ENCODE results near the gene AP4S1. TPM values are rescaled to one million over a fixed set of nuclear protein-coding genes. Genes with fewer than 3 reads are reported as not detected.
"Not testable (repeated sequence)": the region's sequence is repeated elsewhere in the genome, so short reads cannot be mapped to it uniquely, and the experiment has no call there.

Gene AP4S1
- total RNA-seq, 1 donor from 2014 or later = 4.2 TPM

GRCh38 chr14:31000629-31001338, 24.7 kb upstream of the AP4S1 start:
- Histone ChIP-seq H3K4me3 (no peak overlapping the region), H3K9me3 (peaks cover 0 to 21% of the 10 kb centered on the region in 2 donors), H3K27ac (no peak overlapping the region), H3K4me1 (peaks cover 0 to 5% of the 10 kb centered on the region in 2 donors), H3K36me3 (peaks cover 8 to 19% of the 10 kb centered on the region in 2 donors), H3K27me3 (no peaks in the 10 kb centered on the region)
- TF ChIP-seq CTCF (IDR thresholded peaks at IDR 0.05) = no peak
- DNase-seq (ENCODE audit: low spot score in 2 of 2) = no peak
- intact Hi-C loops (cut with DNase I) = no loop called here

DNA sequence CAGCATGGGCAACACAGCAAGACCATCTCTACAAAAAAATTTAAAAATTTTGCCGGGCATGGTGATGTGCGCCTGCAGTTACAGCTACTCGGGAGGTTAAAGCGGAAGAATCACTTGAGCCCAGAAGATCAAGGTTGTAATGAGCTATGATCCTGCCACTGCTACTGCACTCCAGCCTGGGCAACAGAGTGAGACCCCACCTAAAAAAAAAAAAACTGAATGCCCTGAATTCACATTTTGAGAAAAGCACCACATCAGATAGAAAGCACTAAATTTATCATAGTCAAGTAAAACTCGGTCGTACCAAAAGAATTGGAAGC, 24.1 kb upstream of the AP4S1 start:
- Histone ChIP-seq H3K4me3 (no peak overlapping the region), H3K36me3 (peaks cover 8 to 22% of the 10 kb centered on the region in 2 donors), H3K9me3 (peaks cover 0 to 21% of the 10 kb centered on the region in 2 donors), H3K27me3 (no peaks in the 10 kb centered on the region), H3K4me1 (peaks cover 0 to 2% of the 10 kb centered on the region in 2 donors), H3K27ac (no peak overlapping the region)
- TF ChIP-seq CTCF (IDR thresholded peaks at IDR 0.05) = no peak
- intact Hi-C loops (cut with DNase I) = no loop called here
- no peak for DNase-seq (ENCODE audit: low spot score in 2 of 2)

- Histone ChIP-seq H3K36me3 (peaks cover 8 to 19% of the 10 kb centered on the region in 2 donors), H3K27ac (no peak overlapping the region), H3K9me3 (peaks cover 0 to 15% of the 10 kb centered on the region in 2 donors), H3K4me1 (peaks cover 0 to 2% of the 10 kb centered on the region in 2 donors), H3K4me3 (no peak overlapping the region), H3K27me3 (no peaks in the 10 kb centered on the region)
- intact Hi-C loops (cut with DNase I) = no loop called here
- DNase-seq (ENCODE audit: low spot score in 2 of 2) = no peak
- TF ChIP-seq CTCF (IDR thresholded peaks at IDR 0.05) = no peak
Observed at GRCh38 chr14:31003284-31003683, 22.2 kb upstream of the AP4S1 start.

DNA sequence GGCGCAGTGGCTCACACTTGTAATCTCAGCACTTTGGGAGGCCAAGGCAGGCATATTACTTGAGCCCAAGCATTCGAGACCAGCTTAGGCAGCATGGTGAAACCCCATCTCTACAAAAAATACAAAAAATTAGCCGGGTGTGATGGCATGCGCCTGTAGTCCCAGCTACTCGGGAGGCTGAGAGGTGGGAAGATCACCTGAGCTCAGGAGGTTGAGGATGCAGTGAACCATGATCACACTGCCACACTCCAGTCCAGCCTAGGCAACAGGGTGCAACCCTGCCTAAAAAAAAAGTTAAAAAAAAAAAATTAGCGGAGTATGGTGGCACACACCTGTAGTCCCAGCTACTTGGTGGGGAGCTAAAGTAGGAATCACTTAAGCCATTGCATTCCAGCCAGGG, 21.4 kb upstream of the AP4S1 start:
- H3K9me3 ChIP-seq; H3K27me3 ChIP-seq; H3K4me1 ChIP-seq; DNase-seq (ENCODE audit: low spot score in 2 of 2); intact Hi-C loops (cut with DNase I); H3K27ac ChIP-seq; H3K4me3 ChIP-seq: not testable (repeated sequence)
- H3K36me3 ChIP-seq = peaks cover 6 to 16% of the 10 kb centered on the region in 2 donors

DNA sequence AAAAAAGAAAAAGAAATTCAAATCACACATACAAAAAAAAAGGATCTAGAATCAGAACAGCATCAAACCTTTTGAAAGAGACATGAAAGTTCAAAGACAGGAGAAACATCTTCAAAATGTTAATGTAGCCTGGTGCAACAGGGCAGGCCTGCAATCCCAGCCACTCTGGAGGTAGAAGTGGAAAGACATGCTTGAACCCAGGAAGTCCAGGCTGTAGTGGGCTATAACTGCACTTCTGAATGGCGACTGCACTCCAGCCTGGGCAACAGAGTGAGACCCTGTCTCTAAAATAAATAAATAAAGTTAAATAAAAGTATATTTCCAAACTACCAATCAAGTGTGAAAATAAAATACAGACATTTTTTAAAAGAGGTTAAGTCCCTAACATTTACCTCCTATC, 18.7 kb upstream of the AP4S1 start:
- peaks cover 4 to 23% of the 10 kb centered on the region in 2 donors for H3K36me3 ChIP-seq
- intact Hi-C loops (cut with DNase I) = no loop called here
- H3K4me3 ChIP-seq = no peak overlapping the region
- no peaks in the 10 kb centered on the region for H3K9me3 ChIP-seq
- no peaks in the 10 kb centered on the region for H3K27me3 ChIP-seq
- H3K27ac ChIP-seq = no peak overlapping the region
- no peak for TF ChIP-seq CTCF (IDR thresholded peaks at IDR 0.05)
- no peaks in the 10 kb centered on the region for H3K4me1 ChIP-seq
- no peak for DNase-seq (ENCODE audit: low spot score in 2 of 2)

- Histone ChIP-seq H3K4me1 (no peaks in the 10 kb centered on the region), H3K27ac (no peak overlapping the region), H3K27me3 (no peaks in the 10 kb centered on the region), H3K36me3 (peaks cover 0 to 15% of the 10 kb centered on the region in 2 donors), H3K4me3 (no peak overlapping the region), H3K9me3 (no peaks in the 10 kb centered on the region)
- no peak for DNase-seq (ENCODE audit: low spot score in 2 of 2)
- intact Hi-C loops (cut with DNase I) = no loop called here
- no peak for TF ChIP-seq CTCF (IDR thresholded peaks at IDR 0.05)
Observed at GRCh38 chr14:31009836-31010574, 15.4 kb upstream of the AP4S1 start.

All from ascending aorta (tissue), 2 donors.